Measurements from ENCODE around the gene NEGR1. TPM values are rescaled to one million over a fixed set of nuclear protein-coding genes. Genes with fewer than 3 reads are reported as not detected.

NEGR1 gene
- total and polyA plus RNA-seq, 2 experiments from 2014 or later = 0.57 to 0.94 TPM

DNA sequence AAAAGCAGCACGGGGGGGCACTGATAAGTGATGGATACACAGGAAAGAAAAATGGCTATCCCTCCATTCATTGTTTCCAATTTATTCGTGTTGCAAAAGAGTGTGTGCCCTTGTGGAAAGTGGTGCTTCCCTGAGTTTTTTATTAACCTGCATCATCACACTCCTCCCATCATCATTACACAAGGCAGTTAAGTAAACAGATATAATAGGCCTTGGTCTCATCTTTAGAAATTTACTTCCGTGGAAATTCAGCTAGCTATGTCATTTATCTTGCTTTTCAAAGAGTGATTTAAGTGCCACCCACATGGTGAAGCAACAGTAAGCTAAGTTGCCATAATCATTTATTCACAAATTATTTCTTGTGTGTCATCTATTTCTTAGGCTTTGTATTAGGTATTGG, 473.3 kb downstream of the NEGR1 start (continued):
- TF ChIP-seq, protein P1, sequence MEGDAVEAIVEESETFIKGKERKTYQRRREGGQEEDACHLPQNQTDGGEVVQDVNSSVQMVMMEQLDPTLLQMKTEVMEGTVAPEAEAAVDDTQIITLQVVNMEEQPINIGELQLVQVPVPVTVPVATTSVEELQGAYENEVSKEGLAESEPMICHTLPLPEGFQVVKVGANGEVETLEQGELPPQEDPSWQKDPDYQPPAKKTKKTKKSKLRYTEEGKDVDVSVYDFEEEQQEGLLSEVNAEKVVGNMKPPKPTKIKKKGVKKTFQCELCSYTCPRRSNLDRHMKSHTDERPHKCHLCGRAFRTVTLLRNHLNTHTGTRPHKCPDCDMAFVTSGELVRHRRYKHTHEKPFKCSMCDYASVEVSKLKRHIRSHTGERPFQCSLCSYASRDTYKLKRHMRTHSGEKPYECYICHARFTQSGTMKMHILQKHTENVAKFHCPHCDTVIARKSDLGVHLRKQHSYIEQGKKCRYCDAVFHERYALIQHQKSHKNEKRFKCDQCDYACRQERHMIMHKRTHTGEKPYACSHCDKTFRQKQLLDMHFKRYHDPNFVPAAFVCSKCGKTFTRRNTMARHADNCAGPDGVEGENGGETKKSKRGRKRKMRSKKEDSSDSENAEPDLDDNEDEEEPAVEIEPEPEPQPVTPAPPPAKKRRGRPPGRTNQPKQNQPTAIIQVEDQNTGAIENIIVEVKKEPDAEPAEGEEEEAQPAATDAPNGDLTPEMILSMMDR (conservative IDR thresholded peaks at IDR 0.05; ENCODE audit: low read depth in 2 of 2) = no peak
- TF ChIP-seq STAT1 (IDR thresholded peaks at IDR 0.05; ENCODE audit: unreplicated experiment) = no peak

- Histone ChIP-seq H2AFZ (no peak overlapping the region), H3K79me2 (replicated peaks; ENCODE audit: insufficient read depth) (no peaks in the 10 kb centered on the region), H3K4me3 (no peak overlapping the region), H3K4me1 (ENCODE audit: insufficient read depth) (no peaks in the 10 kb centered on the region), H3K27ac (ENCODE audit: low read depth) (no peak overlapping the region), H4K20me1 (replicated peaks; ENCODE audit: insufficient read depth) (no peaks in the 10 kb centered on the region), H3K36me3 (ENCODE audit: insufficient read depth) (no peaks in the 10 kb centered on the region), H3K27me3 (ENCODE audit: insufficient read depth) (no peaks in the 10 kb centered on the region), H3K4me2 (no peak overlapping the region), H3F3A (replicated peaks; ENCODE audit: low read depth) (no peaks in the 10 kb centered on the region), H3K9me2 (ENCODE audit: insufficient read depth) (peaks cover 15% of the 10 kb centered on the region; the same call in 1 of the 2 replicates)
- Mint-ChIP-seq H3K27me3 (ENCODE audit: insufficient read depth, low read depth, poor library complexity) (no peaks in the 10 kb centered on the region), H3K36me3 (ENCODE audit: low read depth) (peaks cover 12% of the 10 kb centered on the region), H3K4me3 (no peak overlapping the region), H3K4me1 (peaks cover 9% of the 10 kb centered on the region; the same call in 2 of the 3 replicates), H3K9me3 (peaks cover 10% of the 10 kb centered on the region; the same call in 2 of the 3 replicates), H3K27ac (no peak overlapping the region)
- DNase-seq (ENCODE audit: low spot score) (no peak), ATAC-seq (no peak)
- TF ChIP-seq, protein P2, sequence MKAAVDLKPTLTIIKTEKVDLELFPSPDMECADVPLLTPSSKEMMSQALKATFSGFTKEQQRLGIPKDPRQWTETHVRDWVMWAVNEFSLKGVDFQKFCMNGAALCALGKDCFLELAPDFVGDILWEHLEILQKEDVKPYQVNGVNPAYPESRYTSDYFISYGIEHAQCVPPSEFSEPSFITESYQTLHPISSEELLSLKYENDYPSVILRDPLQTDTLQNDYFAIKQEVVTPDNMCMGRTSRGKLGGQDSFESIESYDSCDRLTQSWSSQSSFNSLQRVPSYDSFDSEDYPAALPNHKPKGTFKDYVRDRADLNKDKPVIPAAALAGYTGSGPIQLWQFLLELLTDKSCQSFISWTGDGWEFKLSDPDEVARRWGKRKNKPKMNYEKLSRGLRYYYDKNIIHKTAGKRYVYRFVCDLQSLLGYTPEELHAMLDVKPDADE (IDR thresholded peaks at IDR 0.05) = no peak
- TF ChIP-seq JUNB (IDR thresholded peaks at IDR 0.05; ENCODE audit: unreplicated experiment) = no peak
- TF ChIP-seq, protein P3, sequence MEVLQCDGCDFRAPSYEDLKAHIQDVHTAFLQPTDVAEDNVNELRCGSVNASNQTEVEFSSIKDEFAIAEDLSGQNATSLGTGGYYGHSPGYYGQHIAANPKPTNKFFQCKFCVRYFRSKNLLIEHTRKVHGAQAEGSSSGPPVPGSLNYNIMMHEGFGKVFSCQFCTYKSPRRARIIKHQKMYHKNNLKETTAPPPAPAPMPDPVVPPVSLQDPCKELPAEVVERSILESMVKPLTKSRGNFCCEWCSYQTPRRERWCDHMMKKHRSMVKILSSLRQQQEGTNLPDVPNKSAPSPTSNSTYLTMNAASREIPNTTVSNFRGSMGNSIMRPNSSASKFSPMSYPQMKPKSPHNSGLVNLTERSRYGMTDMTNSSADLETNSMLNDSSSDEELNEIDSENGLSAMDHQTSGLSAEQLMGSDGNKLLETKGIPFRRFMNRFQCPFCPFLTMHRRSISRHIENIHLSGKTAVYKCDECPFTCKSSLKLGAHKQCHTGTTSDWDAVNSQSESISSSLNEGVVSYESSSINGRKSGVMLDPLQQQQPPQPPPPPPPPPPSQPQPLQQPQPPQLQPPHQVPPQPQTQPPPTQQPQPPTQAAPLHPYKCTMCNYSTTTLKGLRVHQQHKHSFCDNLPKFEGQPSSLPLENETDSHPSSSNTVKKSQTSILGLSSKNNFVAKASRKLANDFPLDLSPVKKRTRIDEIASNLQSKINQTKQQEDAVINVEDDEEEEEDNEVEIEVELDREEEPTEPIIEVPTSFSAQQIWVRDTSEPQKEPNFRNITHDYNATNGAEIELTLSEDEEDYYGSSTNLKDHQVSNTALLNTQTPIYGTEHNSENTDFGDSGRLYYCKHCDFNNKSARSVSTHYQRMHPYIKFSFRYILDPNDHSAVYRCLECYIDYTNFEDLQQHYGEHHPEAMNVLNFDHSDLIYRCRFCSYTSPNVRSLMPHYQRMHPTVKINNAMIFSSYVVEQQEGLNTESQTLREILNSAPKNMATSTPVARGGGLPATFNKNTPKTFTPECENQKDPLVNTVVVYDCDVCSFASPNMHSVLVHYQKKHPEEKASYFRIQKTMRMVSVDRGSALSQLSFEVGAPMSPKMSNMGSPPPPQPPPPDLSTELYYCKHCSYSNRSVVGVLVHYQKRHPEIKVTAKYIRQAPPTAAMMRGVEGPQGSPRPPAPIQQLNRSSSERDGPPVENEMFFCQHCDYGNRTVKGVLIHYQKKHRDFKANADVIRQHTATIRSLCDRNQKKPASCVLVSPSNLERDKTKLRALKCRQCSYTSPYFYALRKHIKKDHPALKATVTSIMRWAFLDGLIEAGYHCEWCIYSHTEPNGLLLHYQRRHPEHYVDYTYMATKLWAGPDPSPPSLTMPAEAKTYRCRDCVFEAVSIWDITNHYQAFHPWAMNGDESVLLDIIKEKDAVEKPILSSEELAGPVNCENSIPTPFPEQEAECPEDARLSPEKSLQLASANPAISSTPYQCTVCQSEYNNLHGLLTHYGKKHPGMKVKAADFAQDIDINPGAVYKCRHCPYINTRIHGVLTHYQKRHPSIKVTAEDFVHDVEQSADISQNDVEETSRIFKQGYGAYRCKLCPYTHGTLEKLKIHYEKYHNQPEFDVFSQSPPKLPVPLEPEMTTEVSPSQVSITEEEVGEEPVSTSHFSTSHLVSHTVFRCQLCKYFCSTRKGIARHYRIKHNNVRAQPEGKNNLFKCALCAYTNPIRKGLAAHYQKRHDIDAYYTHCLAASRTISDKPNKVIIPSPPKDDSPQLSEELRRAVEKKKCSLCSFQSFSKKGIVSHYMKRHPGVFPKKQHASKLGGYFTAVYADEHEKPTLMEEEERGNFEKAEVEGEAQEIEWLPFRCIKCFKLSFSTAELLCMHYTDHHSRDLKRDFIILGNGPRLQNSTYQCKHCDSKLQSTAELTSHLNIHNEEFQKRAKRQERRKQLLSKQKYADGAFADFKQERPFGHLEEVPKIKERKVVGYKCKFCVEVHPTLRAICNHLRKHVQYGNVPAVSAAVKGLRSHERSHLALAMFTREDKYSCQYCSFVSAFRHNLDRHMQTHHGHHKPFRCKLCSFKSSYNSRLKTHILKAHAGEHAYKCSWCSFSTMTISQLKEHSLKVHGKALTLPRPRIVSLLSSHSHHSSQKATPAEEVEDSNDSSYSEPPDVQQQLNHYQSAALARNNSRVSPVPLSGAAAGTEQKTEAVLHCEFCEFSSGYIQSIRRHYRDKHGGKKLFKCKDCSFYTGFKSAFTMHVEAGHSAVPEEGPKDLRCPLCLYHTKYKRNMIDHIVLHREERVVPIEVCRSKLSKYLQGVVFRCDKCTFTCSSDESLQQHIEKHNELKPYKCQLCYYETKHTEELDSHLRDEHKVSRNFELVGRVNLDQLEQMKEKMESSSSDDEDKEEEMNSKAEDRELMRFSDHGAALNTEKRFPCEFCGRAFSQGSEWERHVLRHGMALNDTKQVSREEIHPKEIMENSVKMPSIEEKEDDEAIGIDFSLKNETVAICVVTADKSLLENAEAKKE (CRISPR knock-in tag; IDR thresholded peaks at IDR 0.05) = no peak
- TF ChIP-seq, protein P4, sequence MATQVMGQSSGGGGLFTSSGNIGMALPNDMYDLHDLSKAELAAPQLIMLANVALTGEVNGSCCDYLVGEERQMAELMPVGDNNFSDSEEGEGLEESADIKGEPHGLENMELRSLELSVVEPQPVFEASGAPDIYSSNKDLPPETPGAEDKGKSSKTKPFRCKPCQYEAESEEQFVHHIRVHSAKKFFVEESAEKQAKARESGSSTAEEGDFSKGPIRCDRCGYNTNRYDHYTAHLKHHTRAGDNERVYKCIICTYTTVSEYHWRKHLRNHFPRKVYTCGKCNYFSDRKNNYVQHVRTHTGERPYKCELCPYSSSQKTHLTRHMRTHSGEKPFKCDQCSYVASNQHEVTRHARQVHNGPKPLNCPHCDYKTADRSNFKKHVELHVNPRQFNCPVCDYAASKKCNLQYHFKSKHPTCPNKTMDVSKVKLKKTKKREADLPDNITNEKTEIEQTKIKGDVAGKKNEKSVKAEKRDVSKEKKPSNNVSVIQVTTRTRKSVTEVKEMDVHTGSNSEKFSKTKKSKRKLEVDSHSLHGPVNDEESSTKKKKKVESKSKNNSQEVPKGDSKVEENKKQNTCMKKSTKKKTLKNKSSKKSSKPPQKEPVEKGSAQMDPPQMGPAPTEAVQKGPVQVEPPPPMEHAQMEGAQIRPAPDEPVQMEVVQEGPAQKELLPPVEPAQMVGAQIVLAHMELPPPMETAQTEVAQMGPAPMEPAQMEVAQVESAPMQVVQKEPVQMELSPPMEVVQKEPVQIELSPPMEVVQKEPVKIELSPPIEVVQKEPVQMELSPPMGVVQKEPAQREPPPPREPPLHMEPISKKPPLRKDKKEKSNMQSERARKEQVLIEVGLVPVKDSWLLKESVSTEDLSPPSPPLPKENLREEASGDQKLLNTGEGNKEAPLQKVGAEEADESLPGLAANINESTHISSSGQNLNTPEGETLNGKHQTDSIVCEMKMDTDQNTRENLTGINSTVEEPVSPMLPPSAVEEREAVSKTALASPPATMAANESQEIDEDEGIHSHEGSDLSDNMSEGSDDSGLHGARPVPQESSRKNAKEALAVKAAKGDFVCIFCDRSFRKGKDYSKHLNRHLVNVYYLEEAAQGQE (IDR thresholded peaks at IDR 0.05; ENCODE audit: unreplicated experiment) = no peak
- TF ChIP-seq CREB1 (CRISPR knock-in tag; IDR thresholded peaks at IDR 0.05; ENCODE audit: low read depth) = no peak
- no peak for TF ChIP-seq ZNF331 (CRISPR knock-in tag; IDR thresholded peaks at IDR 0.05; ENCODE audit: low read depth)
- TF ChIP-seq NANOG (IDR thresholded peaks at IDR 0.05; ENCODE audit: borderline replicate concordance) = no peak
- TF ChIP-seq, protein P1 (conservative IDR thresholded peaks at IDR 0.05; ENCODE audit: low read depth in 2 of 2) = no peak
- no peak for TF ChIP-seq POLR2AphosphoS5 (IDR thresholded peaks at IDR 0.05; ENCODE audit: low read depth)
These were observed 478.2 kb downstream of the NEGR1 start for GRCh38 chr1:71804140-71804539.

Data from GM23338 (cell line).